GM19467 (cell line): ENCODE data around the gene TEX35.
"Not testable (repeated sequence)": the region's sequence is repeated elsewhere in the genome, so short reads cannot be mapped to it uniquely, and the experiment has no call there.

Source experiments
- ATAC-seq: cut with Tn5 transposase; IDR thresholded peaks from one replicate; pipeline ENCODE4 v1.9.1; 2021; ENCODE audit warnings: mild to moderate bottlenecking, moderate library complexity; ENCODE audit not compliant: unreplicated experiment

TEX35 gene

GRCh38 chr1:178494569-178494971 is 18.3 kb upstream of the TEX35 start:
- ATAC-seq, result no peak

- ATAC-seq, result no peak
Measured at GRCh38 chr1:178495158-178495557, 17.8 kb upstream of the TEX35 start.

- ATAC-seq, result no peak
Measured at GRCh38 chr1:178495741-178496409, 17.0 kb upstream of the TEX35 start.

- ATAC-seq, result no peak
Measured at GRCh38 chr1:178496410-178497135, 16.3 kb upstream of the TEX35 start, which contains the start of gene CLEC20A. TSS of gene CLEC20A (minus strand) at chr1:178496964. CDS start at chr1:178496939, 25 bp downstream.

GRCh38 chr1:178497903-178498478 is 14.9 kb upstream of the TEX35 start:
- no peak for ATAC-seq

GRCh38 chr1:178498896-178499675 is 13.8 kb upstream of the TEX35 start:
- ATAC-seq, result no peak

GRCh38 chr1:178500091-178500770 is 12.7 kb upstream of the TEX35 start:
- no peak for ATAC-seq

GRCh38 chr1:178500936-178501554 is 11.9 kb upstream of the TEX35 start:
- ATAC-seq, result no peak

- ATAC-seq, result peak; percentile 82
Measured at GRCh38 chr1:178501705-178502329, 11.1 kb upstream of the TEX35 start.

- no peak for ATAC-seq
Measured at GRCh38 chr1:178502330-178502714, 10.6 kb upstream of the TEX35 start.

GRCh38 chr1:178502856-178503255 is 10.1 kb upstream of the TEX35 start:
- ATAC-seq, result no peak

- not testable (repeated sequence) for ATAC-seq
Measured at GRCh38 chr1:178503316-178503715, 9.6 kb upstream of the TEX35 start.

- no peak for ATAC-seq
Measured at GRCh38 chr1:178503849-178504248, 9.1 kb upstream of the TEX35 start.

GRCh38 chr1:178504286-178504685 is 8.6 kb upstream of the TEX35 start:
- ATAC-seq, result no peak

GRCh38 chr1:178506177-178506576 is 6.7 kb upstream of the TEX35 start:
- ATAC-seq, result no peak

- ATAC-seq, result no peak
Measured at GRCh38 chr1:178506669-178507068, 6.2 kb upstream of the TEX35 start.

GRCh38 chr1:178509414-178510007 is 3.4 kb upstream of the TEX35 start:
- no peak for ATAC-seq

- no peak for ATAC-seq
Measured at GRCh38 chr1:178510155-178510554, 2.8 kb upstream of the TEX35 start.

GRCh38 chr1:178513278-178513983 is 522 bp downstream of the TEX35 start:
- ATAC-seq, result no peak
